HG03108 (cell line): Measurements from ENCODE around the gene UST.
"Not testable (repeated sequence)": the region's sequence is repeated elsewhere in the genome, so short reads cannot be mapped to it uniquely, and the experiment has no call there.

Experiments used
- ATAC-seq: cut with Tn5 transposase; IDR thresholded peaks from one replicate; pipeline ENCODE4 v1.9.1; 2021; ENCODE audit warnings: moderate library complexity; ENCODE audit not compliant: unreplicated experiment

The UST gene

DNA sequence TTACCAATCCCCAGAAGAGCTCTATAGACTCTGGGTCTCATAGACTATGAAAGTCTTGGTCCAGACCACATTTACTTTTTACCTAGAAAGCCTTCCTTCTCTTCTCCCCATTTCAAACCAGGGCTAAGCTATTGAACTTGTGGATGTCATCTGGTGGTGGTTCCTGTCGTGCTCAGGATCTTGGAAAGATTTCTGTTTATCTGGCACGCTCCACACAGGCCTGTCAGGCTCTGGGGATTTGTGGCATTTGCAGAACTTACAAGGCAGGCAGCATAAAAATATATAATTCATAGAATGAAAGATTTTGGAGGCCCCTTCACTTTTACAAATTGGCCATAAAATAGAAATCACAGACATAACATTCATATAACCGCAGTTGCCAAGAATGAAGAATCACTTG lies 188.1 kb downstream of the UST start:
- no peak for ATAC-seq

DNA sequence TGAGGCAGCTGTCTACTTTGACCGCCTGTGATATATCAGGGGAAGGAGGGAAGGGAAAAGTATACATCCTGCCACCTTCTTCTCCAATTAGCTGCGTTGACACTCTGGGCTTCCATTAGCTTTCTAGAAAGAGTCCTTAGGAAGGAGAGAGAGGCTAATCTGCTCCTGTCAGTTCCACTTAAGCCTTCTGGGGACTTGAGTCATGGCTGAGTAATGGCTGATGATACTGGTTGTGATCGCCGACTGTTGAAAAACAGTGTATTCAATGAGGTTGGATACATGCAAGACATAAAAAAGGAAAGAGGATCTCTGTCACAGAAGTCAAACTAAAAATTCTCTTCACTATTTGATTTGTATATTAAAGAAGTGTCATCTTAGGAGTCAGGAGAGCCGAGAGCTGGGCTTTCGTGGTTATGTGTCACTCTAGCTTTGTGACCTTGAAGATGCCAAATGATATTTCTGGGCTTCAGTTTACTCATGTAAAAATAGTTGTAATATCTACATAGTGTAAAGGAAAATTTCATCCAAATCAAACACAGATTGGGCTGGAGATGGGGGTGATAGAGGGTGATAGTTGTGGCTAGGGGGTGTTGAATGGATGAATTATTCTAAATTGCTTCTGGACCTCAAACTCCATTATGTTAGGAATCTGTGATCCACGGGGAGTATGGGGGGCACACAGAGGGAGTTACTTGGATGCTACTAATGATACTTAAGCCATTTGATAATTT lies 189.0 kb downstream of the UST start:
- no peak for ATAC-seq

DNA sequence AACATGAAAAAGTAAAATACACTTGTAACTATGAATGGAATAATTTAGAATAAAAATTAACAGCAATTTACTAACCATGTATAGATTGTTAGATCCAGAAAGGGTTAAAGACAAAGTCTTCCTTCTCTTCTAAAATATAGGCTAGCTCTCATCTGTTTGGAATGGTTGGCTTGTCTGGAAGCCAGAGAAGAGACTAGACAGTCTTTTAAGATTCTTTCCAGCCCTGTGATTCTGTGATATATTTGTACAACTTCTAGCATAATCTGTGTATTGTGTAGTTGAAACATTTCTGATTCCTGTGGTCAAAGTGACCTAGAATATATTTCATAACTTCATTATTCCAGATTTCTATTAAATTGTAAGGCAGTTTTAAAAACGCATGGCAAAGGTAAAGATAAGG lies 196.6 kb downstream of the UST start:
- ATAC-seq: no peak

DNA sequence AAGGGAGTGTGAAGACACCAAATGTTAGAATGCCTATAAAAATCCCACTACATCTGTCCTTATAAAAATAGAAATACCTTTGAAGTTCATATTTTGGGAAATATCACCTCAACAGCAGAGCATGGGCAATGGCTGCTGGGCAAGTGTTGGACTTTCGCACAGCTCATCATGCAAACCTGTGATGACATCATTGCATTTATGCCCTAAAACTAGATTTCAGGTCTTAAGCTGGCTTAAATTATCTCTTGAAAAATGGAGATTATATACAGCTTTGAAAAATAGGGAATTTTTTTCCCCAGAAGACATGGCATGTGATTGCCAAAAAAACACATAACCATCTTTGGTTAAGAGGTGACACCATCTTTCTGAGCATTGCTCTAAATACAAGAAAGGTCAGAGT lies 197.8 kb downstream of the UST start:
- no peak for ATAC-seq

DNA sequence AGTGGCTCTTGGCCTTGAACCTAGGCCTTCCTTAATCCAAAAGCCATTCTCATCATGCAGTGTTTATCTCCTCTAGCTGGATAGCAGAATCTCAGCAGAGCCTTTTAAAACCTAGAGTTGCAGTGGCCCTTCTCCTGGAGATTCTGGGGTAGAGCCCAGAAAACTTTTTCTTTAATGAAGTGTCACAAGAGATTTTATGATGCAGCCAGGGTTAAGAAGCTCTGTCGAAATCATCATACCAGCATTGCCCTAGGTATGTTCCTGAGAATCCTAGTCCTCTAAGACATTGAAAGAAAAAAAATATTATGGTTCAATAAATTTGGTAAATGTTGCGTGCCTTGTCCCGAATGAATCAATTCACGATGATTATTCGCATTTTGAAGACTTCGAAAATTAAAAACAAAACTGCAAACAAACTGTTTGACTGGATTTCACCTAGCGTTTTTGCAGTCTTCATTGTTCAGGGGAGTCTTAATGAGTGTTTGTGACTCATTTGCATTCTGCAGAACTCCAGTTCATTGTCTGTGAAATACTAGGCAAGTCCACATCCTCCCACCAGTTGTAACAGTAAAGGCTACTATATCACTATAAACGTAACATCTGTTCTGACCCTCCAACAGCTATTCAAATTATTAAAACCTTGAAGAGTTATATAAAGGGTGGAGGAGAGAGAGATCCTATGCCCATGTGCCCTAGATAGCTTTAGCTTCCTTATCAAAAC lies 198.6 kb downstream of the UST start:
- ATAC-seq: no peak

GRCh38 chr6:148947621-148948444 lies 201.0 kb downstream of the UST start:
- no peak for ATAC-seq

DNA sequence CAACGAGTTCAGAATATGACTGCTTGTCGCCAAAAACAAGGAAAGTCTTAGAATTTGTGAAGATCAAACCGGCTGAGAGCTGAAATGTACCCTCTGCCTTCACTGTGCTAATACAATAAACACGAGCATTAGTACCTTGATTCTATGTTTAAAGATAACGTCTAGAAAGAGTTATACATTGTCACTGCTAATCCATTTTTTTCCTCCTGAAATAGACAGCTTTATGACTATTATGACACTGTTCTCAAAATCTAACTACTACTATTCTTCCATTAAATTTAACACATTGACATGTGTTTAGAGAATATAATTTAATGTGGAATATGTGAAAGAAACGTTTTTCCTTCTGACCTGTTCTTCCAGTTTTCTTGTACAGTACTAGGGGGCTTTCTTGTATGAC lies 204.8 kb downstream of the UST start:
- no peak for ATAC-seq

DNA sequence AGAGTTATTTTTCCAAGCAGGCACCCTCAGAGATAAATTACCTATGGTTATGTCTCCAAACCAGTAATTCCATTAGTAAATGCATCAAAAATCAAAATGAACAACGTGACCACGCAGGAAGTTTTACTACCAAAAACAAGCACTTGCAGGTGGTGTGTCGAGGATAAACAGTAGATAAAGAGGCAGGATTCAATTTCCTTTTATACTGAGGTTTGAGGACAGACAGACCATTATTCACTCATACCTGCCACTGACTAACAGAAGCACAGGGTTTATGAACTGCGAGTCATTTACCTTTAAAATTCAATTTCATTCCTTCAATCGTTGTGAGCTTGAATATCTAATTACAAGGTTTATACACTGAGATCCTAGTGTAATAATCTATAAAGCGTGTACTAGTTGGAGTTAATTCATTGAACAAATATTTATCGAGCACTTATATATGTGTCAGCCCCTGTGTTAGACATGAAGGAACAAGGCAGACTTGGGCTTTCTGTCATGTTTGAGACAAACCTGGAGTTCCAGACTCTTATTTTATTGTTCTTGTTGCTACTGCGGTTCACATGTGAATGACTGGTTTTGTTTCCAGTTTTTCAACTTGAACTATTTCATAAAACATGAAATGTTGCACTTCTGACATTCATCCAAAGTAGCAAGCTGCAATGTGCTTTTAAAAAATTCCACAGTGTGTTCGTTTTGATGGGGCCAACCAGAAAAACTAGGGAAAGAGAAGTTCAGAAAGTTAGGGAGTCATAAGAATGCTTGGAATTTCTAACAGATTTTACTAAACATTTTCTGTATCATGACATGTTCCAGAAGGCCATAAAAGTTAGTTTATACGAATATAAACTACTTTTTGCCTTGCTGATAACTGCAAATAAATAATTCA lies 205.6 kb downstream of the UST start:
- ATAC-seq: no peak

- ATAC-seq: no peak
These were observed 207.6 kb downstream of the UST start for GRCh38 chr6:148954461-148954860.

DNA sequence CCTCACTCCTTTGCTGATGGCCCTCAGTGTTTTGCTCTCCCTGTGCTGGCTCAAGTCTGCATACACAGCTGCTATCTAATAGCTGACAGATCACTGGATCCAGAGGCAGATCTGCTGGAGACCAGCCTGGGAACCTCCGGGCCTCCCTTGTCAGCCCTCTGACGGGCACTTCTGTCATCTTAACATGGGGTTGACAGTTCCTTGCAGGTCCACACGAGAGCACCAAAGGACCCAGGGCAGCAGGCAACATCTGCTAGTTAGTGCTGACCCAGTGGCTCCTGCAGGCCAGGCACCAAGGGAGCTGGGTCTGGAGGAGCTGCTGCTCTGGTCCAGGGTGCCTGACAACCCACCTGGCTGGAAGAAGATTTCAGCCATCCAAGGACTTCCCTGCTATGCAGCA lies 208.1 kb downstream of the UST start:
- ATAC-seq: no peak

GRCh38 chr6:148955441-148955840 lies 208.6 kb downstream of the UST start:
- ATAC-seq: no peak

DNA sequence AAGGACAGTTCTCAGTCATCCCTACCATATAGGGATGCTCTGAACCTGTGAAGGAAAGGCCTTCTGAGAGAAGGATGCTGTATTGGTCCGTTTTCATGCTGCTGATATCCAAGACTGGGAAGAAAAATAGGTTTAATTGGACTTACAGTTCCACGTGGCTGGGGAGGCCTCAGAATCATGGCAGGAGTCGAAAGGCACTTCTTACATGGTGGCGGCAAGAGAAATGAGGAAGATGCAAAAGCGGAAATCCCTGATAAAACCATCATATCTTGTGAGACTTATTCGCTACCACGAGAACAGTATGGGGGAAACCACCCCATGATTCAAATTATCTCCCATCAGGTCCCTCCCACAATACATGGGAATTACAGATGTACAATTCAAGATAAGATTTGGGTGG lies 209.3 kb downstream of the UST start:
- not testable (repeated sequence) for ATAC-seq

GRCh38 chr6:148957752-148958151 lies 210.9 kb downstream of the UST start:
- ATAC-seq: no peak

DNA sequence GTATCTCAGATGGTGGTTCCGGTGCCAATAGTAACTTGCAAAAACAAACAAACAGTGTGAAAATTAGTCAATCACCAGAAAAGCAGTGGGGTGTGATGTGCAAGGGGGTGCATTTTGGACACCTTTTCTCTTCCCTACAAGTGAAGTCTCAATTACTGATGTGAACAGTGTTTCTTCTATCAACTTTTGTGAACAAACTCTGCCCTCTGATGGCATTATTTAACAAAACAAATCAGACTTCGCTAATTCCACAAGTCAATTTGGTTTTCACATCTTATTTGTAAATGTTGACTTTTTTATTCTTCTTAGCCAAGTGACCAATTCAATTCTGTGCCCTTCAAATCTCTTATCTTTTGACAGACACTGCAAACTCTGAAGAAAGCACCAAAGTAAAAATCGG lies 212.2 kb downstream of the UST start:
- ATAC-seq: no peak

GRCh38 chr6:148959501-148959900 lies 212.7 kb downstream of the UST start:
- no peak for ATAC-seq

DNA sequence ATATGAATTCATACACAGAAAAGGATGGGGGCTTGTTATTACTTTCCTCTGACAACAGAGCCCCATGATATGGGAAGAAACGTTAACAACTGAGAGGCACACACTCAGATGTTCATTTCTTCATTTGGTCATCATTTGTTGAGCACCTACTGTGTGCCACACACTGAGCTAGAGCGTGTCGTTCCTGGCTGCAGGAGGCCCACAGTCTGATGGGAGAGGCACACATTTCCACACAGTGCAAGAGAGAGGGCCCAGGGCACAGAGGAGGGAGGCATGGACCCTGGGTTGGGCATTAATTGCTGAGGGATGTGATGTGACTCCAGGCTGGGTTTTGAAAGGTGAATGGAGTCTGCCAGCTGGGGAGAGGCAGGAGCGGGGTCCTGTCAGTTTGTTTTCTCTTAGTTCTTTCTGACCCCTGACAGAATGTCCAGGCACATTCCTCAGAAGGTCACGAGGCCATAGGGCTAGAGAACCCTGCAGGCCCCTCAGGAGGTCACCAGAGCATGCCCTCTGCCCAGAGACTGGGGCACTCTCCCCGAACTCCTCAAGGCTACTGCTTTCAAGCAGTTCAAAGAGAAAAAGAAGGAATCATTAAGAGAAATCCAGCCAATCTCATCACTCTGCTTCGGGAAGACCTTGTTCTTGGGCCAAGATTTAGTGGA lies 216.2 kb downstream of the UST start:
- ATAC-seq: no peak

- ATAC-seq: no peak
These were observed 216.9 kb downstream of the UST start for GRCh38 chr6:148963738-148964137.

DNA sequence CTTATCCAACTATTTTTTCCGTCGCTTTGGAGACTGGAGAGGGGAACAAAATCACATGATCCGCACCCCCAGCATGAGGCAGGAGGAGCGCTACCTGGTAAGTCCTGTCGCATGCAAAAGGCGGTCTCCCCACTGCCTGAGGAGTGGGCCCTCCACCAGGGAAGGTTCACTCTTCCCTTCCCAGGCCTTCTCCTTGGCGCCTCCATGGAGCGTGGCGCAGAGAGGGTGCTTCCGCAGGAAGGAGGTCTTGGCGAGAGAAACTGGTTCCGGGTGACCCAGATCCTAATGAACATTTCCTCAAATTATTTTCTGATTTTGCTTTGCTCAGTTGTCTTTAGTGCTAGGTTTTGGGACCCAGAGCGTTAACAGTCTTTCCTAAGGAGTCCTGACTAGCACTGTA lies 217.6 kb downstream of the UST start:
- no peak for ATAC-seq

DNA sequence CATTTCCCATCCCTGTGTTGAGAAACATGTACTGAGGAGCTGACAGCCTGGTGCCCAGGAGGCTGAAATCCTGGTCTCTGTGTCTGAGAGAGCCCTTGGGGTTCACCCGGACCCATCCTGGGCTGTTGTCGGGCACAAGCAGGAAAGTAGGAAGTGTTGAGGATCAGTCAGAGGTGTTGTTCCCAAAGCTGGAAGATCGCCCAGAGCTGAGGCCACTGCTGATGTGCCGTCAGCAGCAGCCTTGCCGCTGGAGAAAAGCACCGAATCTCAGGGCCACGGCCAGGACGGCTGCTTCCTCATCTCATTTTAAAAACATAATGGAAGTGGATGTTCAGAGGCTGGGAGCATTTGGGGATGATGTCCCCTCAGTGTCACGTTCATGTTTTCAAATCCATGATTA lies 218.5 kb downstream of the UST start:
- no peak for ATAC-seq

- ATAC-seq: no peak
These were observed 220.2 kb downstream of the UST start for GRCh38 chr6:148967011-148967520.
